ENCODE results near the gene NRAP. TPM values are rescaled to one million over a fixed set of nuclear protein-coding genes. Genes with fewer than 3 reads are reported as not detected.
A peak's percentile ranks its signal among the peaks of the same experiment; 100 is the strongest.

Gene NRAP
- total RNA-seq, 4 donors from 2014 or later = 0.07 to 0.37 TPM; not detected in 2

DNA sequence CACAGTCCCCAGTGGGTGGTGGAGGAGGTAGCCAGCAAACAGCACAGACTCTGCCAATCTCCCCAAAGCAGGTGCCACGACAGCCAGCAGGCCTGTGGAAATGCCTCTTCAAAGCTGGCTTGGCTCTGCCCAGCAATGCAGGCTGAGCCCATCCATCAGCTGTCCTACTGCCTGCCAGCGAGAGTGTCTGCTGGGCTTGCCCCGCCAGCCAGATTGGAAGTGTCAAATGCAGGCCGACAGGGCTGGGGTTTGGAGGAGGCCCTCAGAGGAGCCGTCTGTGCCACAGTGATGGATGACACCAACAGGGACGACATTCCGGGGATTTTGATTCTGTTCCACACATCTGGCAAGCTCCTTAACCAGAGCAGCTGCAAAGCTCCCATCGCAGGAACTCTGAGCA, 94.3 kb downstream of the NRAP start:
- Histone ChIP-seq H3K4me1 (no peaks in the 10 kb centered on the region), H3K36me3 (no peaks in the 10 kb centered on the region), H3K27me3 (no peaks in the 10 kb centered on the region), H3K9me3 (no peaks in the 10 kb centered on the region), H3K27ac (no peak overlapping the region), H3K4me3 (no peak overlapping the region)
- intact Hi-C loops (cut with DNase I; ENCODE audit: low total_unique reads) = no loop called here
- no peak for TF ChIP-seq POLR2A (IDR thresholded peaks at IDR 0.05)
- no peak for TF ChIP-seq CTCF (IDR thresholded peaks at IDR 0.05)
- DNase-seq = no peak

DNA sequence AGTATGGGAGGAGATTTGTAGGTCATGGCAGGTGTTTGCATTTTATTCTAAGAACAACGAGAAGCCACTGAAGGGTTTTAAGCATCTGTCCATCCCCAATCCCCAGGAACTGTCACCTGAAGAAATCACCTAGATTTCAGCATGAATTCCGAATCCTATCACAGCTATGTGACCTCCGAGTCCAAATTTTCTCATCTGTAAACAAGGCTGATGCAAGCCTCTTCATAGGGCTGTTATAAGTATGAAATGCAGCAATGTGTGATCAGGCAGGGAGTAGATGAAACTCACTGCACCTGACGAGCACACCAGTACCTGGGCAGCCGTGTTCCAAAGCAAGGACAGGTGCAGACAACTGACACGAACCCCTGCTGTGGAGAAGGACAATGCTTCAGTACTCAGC, 97.0 kb downstream of the NRAP start:
- TF ChIP-seq CTCF (IDR thresholded peaks at IDR 0.05) = no peak
- no peak for TF ChIP-seq POLR2A (IDR thresholded peaks at IDR 0.05)
- Histone ChIP-seq H3K27me3 (no peaks in the 10 kb centered on the region), H3K4me1 (no peaks in the 10 kb centered on the region), H3K27ac (no peak overlapping the region), H3K9me3 (no peaks in the 10 kb centered on the region), H3K36me3 (no peaks in the 10 kb centered on the region), H3K4me3 (no peak overlapping the region)
- intact Hi-C loops (cut with DNase I; ENCODE audit: low total_unique reads) = no loop called here
- no peak for DNase-seq

- no peak for TF ChIP-seq CTCF (IDR thresholded peaks at IDR 0.05)
- no peak for TF ChIP-seq POLR2A (IDR thresholded peaks at IDR 0.05)
- Histone ChIP-seq H3K27me3 (no peaks in the 10 kb centered on the region), H3K4me1 (no peaks in the 10 kb centered on the region), H3K4me3 (no peak overlapping the region), H3K27ac (no peak overlapping the region), H3K9me3 (no peaks in the 10 kb centered on the region), H3K36me3 (no peaks in the 10 kb centered on the region)
- intact Hi-C loops (cut with DNase I; ENCODE audit: low total_unique reads) = no loop called here
- no peak for DNase-seq
These were observed 98.5 kb downstream of the NRAP start for GRCh38 chr10:113565364-113565763.

DNA sequence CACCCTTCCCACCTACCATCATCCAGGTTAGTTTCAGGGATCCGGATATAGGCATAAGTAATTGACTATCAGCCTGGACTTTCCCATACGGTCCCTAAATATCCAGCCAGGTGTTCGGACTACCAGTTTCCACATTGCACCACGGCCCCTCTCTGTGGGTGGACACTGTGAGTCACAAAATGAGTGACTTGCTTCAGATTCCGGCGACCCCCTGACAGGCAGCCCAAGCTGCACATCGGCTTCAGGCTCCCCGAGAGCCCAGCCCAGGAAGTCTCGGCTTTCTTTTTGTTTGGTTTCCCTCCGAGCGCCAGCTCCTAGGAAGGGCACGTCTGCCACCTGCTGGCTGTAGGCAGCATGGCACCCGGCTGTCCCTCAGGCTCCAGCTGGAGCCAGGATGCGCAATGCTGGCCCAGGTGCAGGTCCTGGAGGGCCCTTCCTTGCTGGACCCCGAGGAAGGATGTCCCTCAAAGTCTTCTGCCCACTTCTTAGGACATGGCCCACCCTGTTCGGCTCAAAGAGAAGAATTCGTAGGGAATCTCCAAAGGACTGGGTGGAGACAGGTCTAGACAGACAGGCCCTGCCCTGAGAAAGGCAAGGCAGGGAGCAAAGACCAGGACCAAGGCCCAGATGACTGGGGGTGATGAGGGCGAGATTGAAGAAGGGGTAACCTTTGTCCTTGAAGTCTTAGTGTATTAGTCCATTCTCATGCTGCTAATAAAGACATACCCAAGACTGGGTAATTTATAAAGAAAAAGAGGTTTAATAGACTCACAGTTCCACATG, 100.3 kb downstream of the NRAP start:
- DNase-seq = peak; percentile 59 to 75
- Histone ChIP-seq H3K4me1 (no peaks in the 10 kb centered on the region), H3K36me3 (no peaks in the 10 kb centered on the region), H3K9me3 (no peaks in the 10 kb centered on the region), H3K4me3 (peak overlapping the region in 1 of 2 donors; percentile 41), H3K27ac (no peak overlapping the region), H3K27me3 (no peaks in the 10 kb centered on the region)
- TF ChIP-seq POLR2A (IDR thresholded peaks at IDR 0.05) (no peak), CTCF (IDR thresholded peaks at IDR 0.05) (peak; percentile 91 to 99 (median 92))
- intact Hi-C loops (cut with DNase I; ENCODE audit: low total_unique reads) = no loop called here

DNA sequence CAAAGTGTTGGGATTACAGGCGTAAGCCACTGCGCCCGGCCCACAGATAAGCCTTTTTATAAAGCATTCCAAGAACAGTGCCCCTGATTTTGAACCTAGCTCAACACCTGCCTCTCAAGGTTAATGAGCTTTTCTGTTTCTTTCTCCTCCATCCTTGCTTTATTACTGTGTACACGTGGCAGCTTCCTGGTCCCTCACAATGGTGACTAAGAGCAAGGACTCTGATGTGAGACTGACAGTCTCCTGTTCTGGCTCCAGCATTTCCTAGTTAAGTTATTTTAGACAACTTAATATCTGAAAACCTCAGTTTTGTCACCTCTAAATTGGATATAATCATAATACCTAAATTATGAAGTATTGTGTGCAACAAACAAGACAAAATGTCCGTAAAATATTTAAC, 101.1 kb downstream of the NRAP start:
- Histone ChIP-seq H3K4me1 (no peaks in the 10 kb centered on the region), H3K27me3 (no peaks in the 10 kb centered on the region), H3K9me3 (no peaks in the 10 kb centered on the region), H3K4me3 (no peak overlapping the region), H3K36me3 (no peaks in the 10 kb centered on the region), H3K27ac (no peak overlapping the region)
- intact Hi-C loops (cut with DNase I; ENCODE audit: low total_unique reads) = no loop called here
- no peak for TF ChIP-seq CTCF (IDR thresholded peaks at IDR 0.05)
- no peak for DNase-seq
